Activated effector memory CD4-positive, alpha-beta T cell treated with Interleukin-2 at 50 U/mL for 16 hours (primary cell): Measurements from ENCODE around the gene KCNJ13.

Source experiments
- DNase-seq: peaks from one replicate; pipeline ENCODE4 v3.0.0-alpha.2; 2020

The KCNJ13 gene

GRCh38 chr2:232776435-232776834 is at the start of gene KCNJ13:
Gene KCNJ13 (minus strand): TSS chr2:232776565. CDS start chr2:232771362, 5,203 bp downstream.
- no peak for DNase-seq

- no peak for DNase-seq
These were observed 41.4 kb upstream of the KCNJ13 start for GRCh38 chr2:232817756-232818155.

DNA sequence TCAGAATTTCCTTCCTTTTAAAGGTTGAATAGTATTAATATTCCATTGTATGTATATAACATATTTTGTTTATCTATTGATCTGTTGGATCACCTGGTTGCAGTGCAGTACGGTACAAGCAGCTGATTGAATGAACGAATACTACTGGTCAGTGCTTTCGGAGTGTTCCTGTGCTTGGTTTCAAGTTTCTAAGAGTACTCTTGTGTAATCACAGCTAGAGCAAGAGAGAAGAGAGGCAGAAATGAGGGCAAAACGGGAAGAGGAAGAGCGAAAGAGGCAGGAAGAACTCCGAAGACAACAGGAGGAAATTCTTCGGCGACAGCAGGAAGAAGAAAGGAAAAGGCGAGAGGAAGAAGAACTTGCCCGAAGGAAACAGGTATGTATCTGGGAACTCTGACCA is 40.3 kb upstream of the KCNJ13 start:
- DNase-seq = no peak

DNA sequence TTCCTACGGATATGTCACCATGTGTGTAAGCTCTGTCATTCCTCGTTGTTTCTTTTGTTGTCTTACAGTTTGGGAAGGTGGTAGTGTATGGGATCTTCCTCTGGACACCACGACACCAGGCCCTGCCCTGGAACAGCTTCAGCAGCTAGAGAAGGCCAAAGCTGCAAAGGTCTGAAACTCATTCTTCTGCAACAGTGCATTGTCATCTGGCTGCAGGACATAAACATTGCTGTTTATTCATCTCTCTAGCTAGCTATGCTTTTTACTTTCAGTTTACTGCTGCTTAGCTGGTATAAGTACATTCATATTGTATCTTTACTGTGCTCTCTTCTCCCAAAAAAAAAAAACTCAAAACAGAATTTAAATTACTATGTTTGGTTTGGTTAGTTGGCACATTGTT is 39.2 kb upstream of the KCNJ13 start:
- DNase-seq = no peak

- DNase-seq = no peak
These were observed 34.1 kb upstream of the KCNJ13 start for GRCh38 chr2:232810444-232810843.

DNA sequence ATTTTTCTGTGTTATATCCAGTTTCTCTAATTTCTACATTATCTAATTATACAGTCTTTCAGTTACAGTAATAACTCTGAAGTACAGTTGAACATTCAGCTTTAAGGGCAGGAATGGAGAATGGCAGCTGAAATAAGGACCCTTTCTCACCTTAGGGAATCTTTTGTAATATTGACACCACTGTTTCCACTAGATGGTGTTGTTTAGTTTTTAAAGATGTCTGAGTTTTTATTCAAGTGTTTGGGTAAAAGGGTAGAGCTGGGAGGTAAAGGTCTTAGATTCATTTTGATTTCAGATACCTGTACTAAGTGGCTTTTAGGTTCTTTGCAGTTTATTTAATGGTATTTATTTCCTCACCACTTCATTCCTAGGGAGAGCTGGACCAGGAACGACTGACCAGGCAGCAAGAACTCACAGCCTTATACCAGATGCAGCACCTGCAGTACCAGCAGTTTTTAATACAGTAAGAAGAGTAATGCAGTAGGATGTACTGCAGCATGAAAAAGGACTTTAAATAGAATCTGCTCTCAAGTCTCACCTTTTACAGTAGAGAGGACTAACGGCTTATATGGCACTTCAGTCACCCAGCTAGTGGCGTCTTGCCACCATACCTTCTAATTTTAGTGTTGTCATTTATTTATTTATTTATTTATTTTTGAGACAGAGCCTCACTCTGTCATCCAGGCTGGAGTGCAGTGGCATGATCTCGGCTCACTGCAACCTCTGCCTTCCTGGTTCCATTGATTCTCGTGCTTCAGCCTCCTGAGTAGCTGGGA is 33.2 kb upstream of the KCNJ13 start:
- DNase-seq = no peak

GRCh38 chr2:232802091-232802490 is 25.7 kb upstream of the KCNJ13 start:
- no peak for DNase-seq

DNA sequence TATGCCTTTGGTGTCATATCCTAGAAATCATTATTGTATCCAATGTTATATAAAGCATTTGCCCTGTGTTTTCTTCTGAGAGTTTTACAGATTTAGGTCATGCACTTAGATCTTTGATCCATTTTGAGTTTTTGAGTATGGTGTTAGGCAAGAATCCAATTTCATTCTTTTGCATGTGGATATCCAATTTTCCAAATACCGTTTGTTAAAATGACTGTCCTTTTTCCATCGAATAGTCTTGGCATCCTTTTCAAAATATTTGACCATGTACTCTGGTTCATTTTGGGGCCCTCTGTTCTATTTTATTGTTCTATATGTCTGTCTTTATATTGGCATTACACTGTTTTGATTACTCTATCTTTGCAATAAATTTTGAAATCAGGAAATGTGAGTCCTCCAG is 23.8 kb upstream of the KCNJ13 start:
- DNase-seq = no peak

- no peak for DNase-seq
These were observed 21.8 kb upstream of the KCNJ13 start for GRCh38 chr2:232798187-232798586.

- no peak for DNase-seq
These were observed 19.6 kb upstream of the KCNJ13 start for GRCh38 chr2:232795920-232796319.

DNA sequence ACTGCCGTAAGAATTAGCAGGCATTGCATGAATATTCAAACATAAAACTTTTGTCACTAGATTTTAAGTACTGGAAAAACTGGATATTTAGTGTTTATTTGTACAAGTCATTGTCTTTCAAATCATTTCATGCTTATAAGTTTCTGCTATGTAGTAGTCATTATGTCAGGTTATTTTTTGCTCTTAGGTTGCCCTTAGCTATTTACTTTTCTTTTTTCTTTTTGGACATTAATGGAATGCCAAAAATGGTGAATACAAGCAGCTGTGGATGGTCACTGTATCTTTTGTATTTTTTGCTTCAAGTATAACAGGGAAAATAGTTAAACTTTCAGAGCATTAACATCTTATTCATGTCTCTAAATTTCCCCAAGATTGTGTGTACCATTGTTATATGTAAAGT is 18.6 kb upstream of the KCNJ13 start:
- DNase-seq = no peak

DNA sequence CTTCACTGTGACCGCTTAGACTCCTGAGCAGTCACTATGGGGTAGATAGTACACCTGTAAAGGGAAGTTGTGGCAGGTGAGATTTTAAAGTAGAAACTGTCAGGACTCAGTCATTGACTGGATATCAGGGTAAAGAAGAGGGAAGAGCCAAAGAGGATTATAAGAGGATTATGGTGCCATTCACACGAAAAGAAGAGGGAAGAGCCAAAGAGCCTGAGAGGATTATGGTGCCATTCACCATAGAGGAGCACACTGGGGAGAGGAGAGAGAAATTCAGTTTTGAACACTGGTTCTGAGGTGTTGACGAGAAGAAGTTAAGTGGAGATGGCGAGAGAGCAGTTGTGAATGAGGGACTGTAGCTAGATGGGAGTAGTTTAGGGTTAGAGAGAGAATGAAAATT is 16.9 kb upstream of the KCNJ13 start:
- no peak for DNase-seq

DNA sequence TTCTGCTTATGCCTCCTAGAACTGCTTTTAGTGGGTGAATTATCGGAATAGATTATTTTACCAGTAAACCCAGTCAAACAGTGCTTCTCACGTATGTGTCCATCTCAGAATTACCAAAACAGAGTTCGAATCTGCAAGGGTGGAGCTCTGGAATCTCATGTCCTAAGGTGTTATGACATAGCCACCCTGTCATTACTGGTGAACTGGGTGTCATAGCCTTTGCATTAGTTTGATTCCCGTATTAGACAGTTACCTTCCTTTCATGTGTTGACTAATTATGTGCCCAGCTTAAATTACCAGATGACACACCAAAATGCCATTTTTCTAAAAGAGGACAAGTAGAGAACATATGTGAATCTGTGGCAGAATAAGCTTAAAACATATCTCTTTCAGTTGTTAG is 15.2 kb upstream of the KCNJ13 start:
- no peak for DNase-seq

DNA sequence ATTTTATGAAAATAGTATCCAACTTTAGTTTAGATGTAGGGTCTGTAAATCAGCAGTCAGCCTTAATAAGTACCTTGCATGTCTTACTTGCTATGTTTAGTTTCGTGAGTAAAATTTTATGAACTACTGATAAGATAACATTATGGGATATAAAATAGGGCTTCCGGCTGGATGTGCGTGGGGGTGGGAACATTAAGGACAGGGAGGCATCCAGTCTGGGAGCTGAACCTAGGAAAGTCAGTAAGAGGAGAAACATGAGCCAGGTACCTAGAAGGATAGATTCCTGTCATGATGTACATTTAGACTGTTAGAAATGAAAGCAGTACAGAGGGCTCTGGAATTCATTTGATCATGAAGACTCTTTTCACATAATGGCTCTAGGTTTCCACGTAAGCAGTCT is 12.7 kb upstream of the KCNJ13 start:
- DNase-seq = no peak

DNA sequence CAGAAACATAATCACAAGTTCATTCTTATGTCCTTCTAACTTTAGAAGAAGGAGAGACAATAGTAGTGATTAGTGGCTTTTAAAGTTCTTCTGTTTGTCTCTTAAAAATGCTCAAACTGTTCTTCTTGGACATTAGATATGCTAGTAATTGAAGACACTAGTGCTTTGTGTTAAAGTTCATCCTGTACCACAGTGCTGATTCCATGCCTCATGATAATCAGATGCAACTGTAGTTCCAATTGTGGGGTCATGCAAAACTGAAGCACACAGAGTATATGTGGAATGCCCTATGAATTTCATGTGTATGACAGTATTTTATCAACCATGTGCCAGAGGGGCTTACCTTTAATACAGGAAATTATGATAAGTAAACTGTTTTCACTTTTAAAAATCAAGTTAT is 11.4 kb upstream of the KCNJ13 start:
- no peak for DNase-seq

GRCh38 chr2:232783278-232783677 is 6.9 kb upstream of the KCNJ13 start:
- no peak for DNase-seq

- no peak for DNase-seq
These were observed 5.4 kb upstream of the KCNJ13 start for GRCh38 chr2:232781765-232782164.

- DNase-seq = no peak
These were observed 3.6 kb upstream of the KCNJ13 start for GRCh38 chr2:232779934-232780333.

GRCh38 chr2:232779465-232779864 is 3.1 kb upstream of the KCNJ13 start:
- DNase-seq = no peak

GRCh38 chr2:232777276-232777675 is 911 bp upstream of the KCNJ13 start:
- no peak for DNase-seq

DNA sequence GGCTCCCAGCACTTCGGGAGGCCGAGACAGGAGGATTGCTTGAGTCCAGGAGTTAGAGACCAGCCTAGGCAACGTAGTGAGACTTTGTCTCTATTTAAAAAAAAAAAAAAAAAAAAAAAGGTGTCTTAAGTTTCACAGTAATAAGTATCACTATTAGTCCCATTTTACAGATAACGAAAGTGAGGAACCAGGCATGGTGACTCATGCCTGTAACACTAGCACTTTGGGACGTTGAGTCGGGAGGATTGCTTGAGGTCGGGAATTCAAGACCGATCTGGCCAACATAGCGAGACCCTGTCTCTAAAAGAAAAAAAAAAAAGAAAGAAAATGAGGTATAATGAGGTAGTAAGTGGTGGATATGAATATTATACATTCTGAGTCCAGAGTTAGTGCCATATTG is 2.5 kb downstream of the KCNJ13 start:
- DNase-seq = no peak

DNA sequence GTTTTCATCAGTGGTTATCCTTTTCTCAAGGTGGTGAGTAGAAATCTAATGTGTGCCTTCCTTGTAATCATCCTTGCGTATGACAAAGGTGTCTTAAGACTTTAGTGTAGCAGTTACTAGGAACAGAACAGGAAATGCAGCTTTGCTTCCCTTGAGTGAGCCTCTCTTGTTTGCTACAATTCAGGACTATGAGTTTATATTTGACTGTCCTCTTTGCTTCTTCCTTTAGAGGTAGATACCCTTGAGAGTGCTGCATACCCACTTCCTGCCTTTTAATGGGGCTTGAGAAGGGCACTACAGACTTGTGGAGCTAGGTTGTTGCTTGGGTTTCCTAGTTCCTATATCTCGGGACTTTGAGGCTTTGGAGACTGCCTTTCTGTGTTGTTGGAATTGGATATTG is 3.8 kb downstream of the KCNJ13 start:
- DNase-seq = no peak

DNA sequence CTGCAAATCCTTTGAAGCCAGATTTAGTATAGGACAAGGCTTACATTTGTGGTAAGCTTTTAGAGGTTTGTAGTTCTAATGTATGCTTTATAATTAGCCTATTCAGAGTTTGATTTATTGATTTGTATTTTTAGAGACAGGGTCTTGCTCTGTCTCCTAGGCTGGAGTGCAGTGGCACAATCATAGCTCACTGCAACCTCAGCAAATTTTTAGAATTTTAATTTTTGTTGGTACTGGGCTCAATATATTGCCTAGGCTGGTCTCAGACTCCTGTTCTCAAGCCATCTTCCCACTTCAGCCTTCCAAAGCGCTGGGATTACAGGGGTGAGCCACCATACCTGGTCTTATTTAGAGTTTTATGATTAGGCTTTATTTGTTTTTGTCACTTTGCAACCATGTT is 4.5 kb downstream of the KCNJ13 start:
- DNase-seq = no peak

DNA sequence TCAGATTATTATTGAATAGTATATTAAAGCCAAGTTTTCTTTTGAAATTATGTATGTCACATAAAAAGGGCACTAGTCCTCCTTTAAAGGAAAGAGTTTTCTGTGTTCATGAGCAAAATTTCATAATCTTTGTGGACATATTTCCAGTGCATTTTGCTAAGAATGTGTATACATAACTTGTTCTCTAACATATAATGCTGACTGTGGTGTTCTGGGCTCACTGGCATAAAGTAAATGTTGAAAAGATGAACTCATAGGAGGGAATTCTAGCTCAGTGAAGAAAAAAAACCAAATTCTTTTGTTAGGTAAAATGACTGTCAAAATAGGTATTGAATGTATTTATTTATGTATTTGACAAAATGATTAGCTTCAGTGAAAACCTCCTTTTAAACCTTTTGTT is 6.2 kb downstream of the KCNJ13 start:
- DNase-seq = no peak

- no peak for DNase-seq
These were observed 8.5 kb downstream of the KCNJ13 start for GRCh38 chr2:232767866-232768265.
